Spleen (tissue), 11 donors: ENCODE data around the gene SLC4A4. TPM values are rescaled to one million over a fixed set of nuclear protein-coding genes. Genes with fewer than 3 reads are reported as not detected.

Source experiments
- DNase-seq: peaks from one replicate; pipeline ENCODE4 v3.0.0-alpha.2; 2020
- H3K27ac ChIP-seq, 8 donors: fragments of 200-600 bp; sonication (generic) in 7 of 8; 1 replicate in 4 of 8; 2 replicates in 4 of 8; pipeline versions ENCODE4 v1.5.0 to v1.8.0; 2016 to 2021; ENCODE audit warnings: inconsistent platforms in 4 of 8, mild to moderate bottlenecking in 4 of 8, moderate library complexity in 1 of 8
- H3K27me3 ChIP-seq, 7 donors: fragments of 200-600 bp; sonication (generic) in 6 of 7; replicated peaks in 1 of 7; 1 replicate in 4 of 7; 2 replicates in 3 of 7; pipeline versions ENCODE4 v1.5.0 to v1.8.0; 2016 to 2021; ENCODE audit warnings: inconsistent platforms in 3 of 7, mild to moderate bottlenecking in 1 of 7
- H3K36me3 ChIP-seq, 6 donors: fragments of 200-600 bp; sonication (generic) in 5 of 6; 1 replicate in 4 of 6; 2 replicates in 2 of 6; pipeline versions ENCODE4 v1.5.0 to v1.8.0; 2016 to 2021; ENCODE audit warnings: inconsistent platforms in 2 of 6
- H3K4me1 ChIP-seq, 6 donors: fragments of 200-600 bp; sonication (generic) in 5 of 6; 1 replicate in 3 of 6; 2 replicates in 3 of 6; pipeline versions ENCODE4 v1.5.0 to v1.8.0; 2016 to 2021; ENCODE audit warnings: inconsistent platforms in 3 of 6
- H3K4me3 ChIP-seq, 8 donors: fragments of 200-600 bp; sonication (generic) in 7 of 8; 1 replicate in 4 of 8; 2 replicates in 4 of 8; pipeline versions ENCODE4 v1.5.0 to v1.8.0; 2016 to 2021; ENCODE audit warnings: inconsistent platforms in 4 of 8, mild to moderate bottlenecking in 4 of 8, moderate library complexity in 2 of 8
- H3K9me3 ChIP-seq, 8 donors: fragments of 200-600 bp; sonication (generic) in 7 of 8; 1 replicate in 4 of 8; 2 replicates in 4 of 8; pipeline versions ENCODE4 v1.5.0 to v1.8.0; 2016 to 2021; ENCODE audit warnings: inconsistent platforms in 4 of 8
- POLR2A ChIP-seq, 3 donors: fragments of 450-650 bp; IDR thresholded peaks; one replicate each; pipeline ENCODE4 v1.5.1; 2017; ENCODE audit warnings: antibody characterized with exemption in 3 of 3, mild to moderate bottlenecking in 1 of 3
- POLR2AphosphoS5 ChIP-seq, 3 donors: sonication (generic); formaldehyde crosslinking; IDR thresholded peaks; one replicate each; pipeline ENCODE4 v1.5.1; 2017; ENCODE audit warnings: antibody characterized with exemption in 3 of 3
- WGBS, 5 donors: extraction: QIAGEN DNeasy Blood & Tissue Kit in 3 of 5; methylation state at CpG; one replicate each; pipeline versions ENCODE4 v1.1.5 to v1.1.7; 2013 to 2018; 5-methylcytosine and 5-hydroxymethylcytosine counted together
- intact Hi-C: fragments of 100-400 bp; cut with DNase I; formaldehyde crosslinking; loops from one replicate; pipeline ENCODE4 v1.15.0; 2023; ENCODE audit warnings: low total_unique reads
- polyA plus RNA-seq, 3 donors: library from polyadenylated mRNA; stranded (reverse); fragments of 200-250 nt; gene quantifications; one replicate each; pipeline ENCODE4 v1.2.1, GENCODE V29; 2013
- total RNA-seq, 7 donors: library from RNA; depleted of rRNA in 3 of 7; stranded (reverse); fragments of >200 nt in 3 of 7; fragmentation: NEBNext Ultra II Directional in 4 of 7; extraction: Animal tissue kit (Norgen Biotek cat#: 25700) in 4 of 7; gene quantifications; one replicate each; pipeline versions ENCODE4 v1.1.0 to v1.2.1, GENCODE V29; 2016 to 2021
- TF ChIP-seq, protein P1 (sequence below), 11 experiments: fragments of 200-600 bp in 7 of 11; fragments of 450-650 bp in 4 of 11; sonication (generic) in 4 of 11; IDR thresholded peaks in 8 of 11; conservative IDR thresholded peaks in 3 of 11; 1 replicate in 7 of 11; 2 replicates in 4 of 11; pipeline versions ENCODE4 v1.4.0 to v1.8.0; 2016 to 2021; ENCODE audit warnings: antibody characterized with exemption in 11 of 11, inconsistent platforms in 4 of 11, mild to moderate bottlenecking in 1 of 11
- donor health status: healthy with polysubstance abuse.
- donor health status: DM: no; HTN: no; CAD: no; lungs with moderate emphysema.
- donor health status: DM: no; HTN: no; CAD: no.
- donor health status: Bipolar disorder and iron deficiency.
- donor health status: healthy.
- donor health status: DM: no; HTN: no; CAD: no.
- donor health status: DM: yes; HTN: yes; CAD: no.

Gene SLC4A4
- total and polyA plus RNA-seq, 10 donors = 0.07 to 3.4 (median 1.4) TPM

DNA sequence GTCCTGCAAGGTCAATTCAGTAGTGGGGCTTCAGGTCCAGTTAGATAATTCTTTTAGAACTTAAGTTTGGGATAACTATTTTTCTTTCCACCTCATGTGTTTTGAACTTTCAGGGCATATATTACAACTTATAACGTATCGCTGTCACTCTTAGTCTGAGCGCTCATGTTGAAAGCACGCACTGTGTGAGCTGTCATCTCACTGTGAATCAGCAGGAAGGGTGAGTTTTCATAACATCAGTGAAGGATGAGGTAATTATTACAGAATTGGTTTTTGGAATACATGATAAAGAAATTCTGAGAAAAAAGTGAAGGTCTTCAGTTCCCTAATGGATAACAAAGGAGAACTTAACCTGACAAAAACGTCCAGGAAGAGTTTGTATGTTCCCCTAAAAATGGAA lies 45.1 kb upstream of the SLC4A4 start:
- no peak for DNase-seq
- no peaks in the 10 kb centered on the region for H3K36me3 ChIP-seq
- H3K4me3 ChIP-seq = no peak overlapping the region
- 69 to 85% (median 78%) methylated on average over 5 of the region's 5 CpGs for whole genome bisulfite sequencing, 5 donors
- no peaks in the 10 kb centered on the region for H3K9me3 ChIP-seq
- H3K27ac ChIP-seq = no peak overlapping the region
- TF ChIP-seq POLR2A (IDR thresholded peaks at IDR 0.05) (no peak), POLR2AphosphoS5 (IDR thresholded peaks at IDR 0.05) (no peak)
- TF ChIP-seq, protein P1, sequence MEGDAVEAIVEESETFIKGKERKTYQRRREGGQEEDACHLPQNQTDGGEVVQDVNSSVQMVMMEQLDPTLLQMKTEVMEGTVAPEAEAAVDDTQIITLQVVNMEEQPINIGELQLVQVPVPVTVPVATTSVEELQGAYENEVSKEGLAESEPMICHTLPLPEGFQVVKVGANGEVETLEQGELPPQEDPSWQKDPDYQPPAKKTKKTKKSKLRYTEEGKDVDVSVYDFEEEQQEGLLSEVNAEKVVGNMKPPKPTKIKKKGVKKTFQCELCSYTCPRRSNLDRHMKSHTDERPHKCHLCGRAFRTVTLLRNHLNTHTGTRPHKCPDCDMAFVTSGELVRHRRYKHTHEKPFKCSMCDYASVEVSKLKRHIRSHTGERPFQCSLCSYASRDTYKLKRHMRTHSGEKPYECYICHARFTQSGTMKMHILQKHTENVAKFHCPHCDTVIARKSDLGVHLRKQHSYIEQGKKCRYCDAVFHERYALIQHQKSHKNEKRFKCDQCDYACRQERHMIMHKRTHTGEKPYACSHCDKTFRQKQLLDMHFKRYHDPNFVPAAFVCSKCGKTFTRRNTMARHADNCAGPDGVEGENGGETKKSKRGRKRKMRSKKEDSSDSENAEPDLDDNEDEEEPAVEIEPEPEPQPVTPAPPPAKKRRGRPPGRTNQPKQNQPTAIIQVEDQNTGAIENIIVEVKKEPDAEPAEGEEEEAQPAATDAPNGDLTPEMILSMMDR (IDR thresholded peaks at IDR 0.05 in 8 of 11, conservative IDR thresholded peaks at IDR 0.05 in 3 of 11) = no peak
- no peaks in the 10 kb centered on the region for H3K4me1 ChIP-seq
- H3K27me3 ChIP-seq = no peaks in the 10 kb centered on the region
- intact Hi-C loops = no loop called here

DNA sequence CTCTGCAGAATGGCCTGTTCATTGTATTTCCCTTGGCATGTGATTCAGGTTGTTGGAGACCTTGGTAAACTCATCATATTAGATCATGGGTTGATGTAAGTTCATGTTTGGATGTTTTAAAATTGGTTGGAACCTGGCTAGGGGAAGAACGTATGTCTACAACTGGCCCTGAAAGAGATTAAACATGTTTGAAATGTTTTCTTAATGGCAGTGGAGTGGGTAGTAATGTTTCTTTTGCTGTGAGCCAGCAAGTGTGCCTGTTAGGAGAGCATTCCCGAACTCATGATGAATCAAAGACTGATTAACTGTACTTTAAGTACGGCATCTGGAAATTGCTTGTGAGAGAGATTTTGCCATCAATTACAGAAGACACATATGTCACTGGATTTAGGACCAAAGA lies 44.5 kb upstream of the SLC4A4 start:
- intact Hi-C loops = no loop called here

DNA sequence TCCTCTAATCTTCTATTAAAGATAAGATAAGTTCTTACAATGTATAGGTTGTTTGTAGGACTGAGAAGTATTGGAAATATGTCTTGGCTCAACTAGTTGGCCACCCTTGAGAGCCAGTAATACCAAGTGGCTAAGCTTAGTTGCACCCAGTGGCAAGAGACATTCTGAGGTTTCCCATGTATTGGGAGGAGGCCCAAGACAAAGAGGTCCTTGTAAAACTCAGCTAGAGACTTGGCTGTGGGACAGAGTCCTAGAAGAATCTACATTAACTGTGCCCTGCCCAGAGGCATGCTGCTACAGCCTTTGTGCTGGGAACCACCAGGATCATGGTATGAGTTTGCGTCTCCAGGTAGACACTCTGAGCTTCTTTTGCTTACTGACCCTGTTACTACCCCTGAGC lies 41.9 kb upstream of the SLC4A4 start:
- H3K9me3 ChIP-seq = no peaks in the 10 kb centered on the region
- no peak overlapping the region for H3K4me3 ChIP-seq
- TF ChIP-seq POLR2A (IDR thresholded peaks at IDR 0.05) = no peak
- TF ChIP-seq, protein P1 (IDR thresholded peaks at IDR 0.05 in 8 of 11, conservative IDR thresholded peaks at IDR 0.05 in 3 of 11) = no peak
- no peak for TF ChIP-seq POLR2AphosphoS5 (IDR thresholded peaks at IDR 0.05)
- no peak for DNase-seq
- intact Hi-C loops = no loop called here
- no peaks in the 10 kb centered on the region for H3K4me1 ChIP-seq
- no peaks in the 10 kb centered on the region for H3K36me3 ChIP-seq
- WGBS, 5 donors = 93 to 100% (median 98%) methylated on average over 1 of the region's 1 CpG
- H3K27me3 ChIP-seq = no peaks in the 10 kb centered on the region
- no peak overlapping the region for H3K27ac ChIP-seq

More for the DNA sequence above, 44.5 kb upstream of the SLC4A4 start:
- TF ChIP-seq POLR2A (IDR thresholded peaks at IDR 0.05) (no peak), POLR2AphosphoS5 (IDR thresholded peaks at IDR 0.05) (no peak)
- TF ChIP-seq, protein P1 (IDR thresholded peaks at IDR 0.05 in 8 of 11, conservative IDR thresholded peaks at IDR 0.05 in 3 of 11) = no peak
- Histone ChIP-seq H3K27ac (no peak overlapping the region), H3K27me3 (no peaks in the 10 kb centered on the region), H3K4me1 (no peaks in the 10 kb centered on the region), H3K4me3 (no peak overlapping the region), H3K9me3 (no peaks in the 10 kb centered on the region), H3K36me3 (no peaks in the 10 kb centered on the region)
- no peak for DNase-seq
- 78 to 87% (median 84%) methylated on average over 3 of the region's 3 CpGs for WGBS, 5 donors

DNA sequence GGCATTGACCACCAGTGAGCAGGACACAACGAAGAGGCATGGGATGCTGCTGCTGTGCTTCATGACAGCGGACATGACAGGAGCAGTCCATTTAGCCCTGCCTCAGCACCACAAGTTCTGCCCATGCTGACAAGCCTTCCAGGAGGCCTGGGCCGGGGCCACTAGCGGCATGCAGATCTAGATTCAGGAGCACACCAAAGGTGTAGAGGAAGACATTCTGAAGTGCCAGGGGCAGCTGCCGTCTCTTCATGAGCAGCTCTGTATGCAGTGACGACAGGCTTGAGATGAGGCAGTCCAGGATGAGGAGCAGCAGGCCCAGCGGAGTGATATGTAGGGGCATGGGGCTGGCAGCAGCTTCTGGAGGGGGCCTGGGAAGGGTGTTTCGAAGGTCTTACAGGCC lies 38.5 kb upstream of the SLC4A4 start:
- TF ChIP-seq, protein P1 (IDR thresholded peaks at IDR 0.05 in 8 of 11, conservative IDR thresholded peaks at IDR 0.05 in 3 of 11) = no peak
- TF ChIP-seq POLR2A (IDR thresholded peaks at IDR 0.05) (no peak), POLR2AphosphoS5 (IDR thresholded peaks at IDR 0.05) (no peak)
- 83 to 89% (median 85%) methylated on average over 7 to 8 of the region's 8 CpGs for WGBS, 5 donors

More for the DNA sequence above, 38.5 kb upstream of the SLC4A4 start:
- no peaks in the 10 kb centered on the region for H3K4me1 ChIP-seq
- H3K27ac ChIP-seq = no peak overlapping the region
- DNase-seq = peak; percentile 67
- intact Hi-C loops = no loop called here
- H3K27me3 ChIP-seq = no peaks in the 10 kb centered on the region
- H3K36me3 ChIP-seq = no peaks in the 10 kb centered on the region
- H3K4me3 ChIP-seq = no peak overlapping the region
- no peaks in the 10 kb centered on the region for H3K9me3 ChIP-seq
